Astrocyte (in vitro differentiated cells and primary cell): ENCODE results near the gene TOGARAM2. TPM values are rescaled to one million over a fixed set of nuclear protein-coding genes. Genes with fewer than 3 reads are reported as not detected.

Source experiments
- DNase-seq: peaks from one replicate; pipeline ENCODE4 v3.0.0-alpha.2; 2010; ENCODE audit warnings: low read depth
- FAIRE-seq: peaks from 2 replicates; lab custom pipeline; 2011; peaks lifted over from hg19 to GRCh38; lab: Jason Lieb, UNC
- H2AFZ ChIP-seq: 2 replicates; pipeline ENCODE4 v1.6.0; 2012; ENCODE audit warnings: low read depth, low read length, inconsistent platforms
- H3K27ac ChIP-seq: 2 replicates; pipeline ENCODE4 v1.5.1; 2011; ENCODE audit warnings: low read depth, low read length, inconsistent platforms
- H3K27me3 ChIP-seq: 2 replicates; pipeline ENCODE4 v1.6.0; 2011; ENCODE audit warnings: low read length, inconsistent platforms; ENCODE audit not compliant: insufficient read depth
- H3K36me3 ChIP-seq: 2 replicates; pipeline ENCODE4 v1.5.1; 2011; ENCODE audit warnings: low read length, inconsistent platforms; ENCODE audit not compliant: insufficient read depth
- H3K4me1 ChIP-seq: 2 replicates; pipeline ENCODE4 v1.5.1; 2011; ENCODE audit warnings: low read length, inconsistent platforms; ENCODE audit not compliant: insufficient read depth
- H3K4me2 ChIP-seq: 2 replicates; pipeline ENCODE4 v1.6.0; 2012; ENCODE audit warnings: low read length, inconsistent platforms
- H3K4me3 ChIP-seq: 2 replicates; pipeline ENCODE4 v1.5.1; 2011; ENCODE audit warnings: low read depth, mild to moderate bottlenecking, low read length, inconsistent platforms; ENCODE audit not compliant: insufficient read depth
- H3K79me2 ChIP-seq: 2 replicates; pipeline ENCODE4 v1.6.0; 2012; ENCODE audit warnings: mild to moderate bottlenecking, low read length, inconsistent platforms; ENCODE audit not compliant: insufficient read depth
- H3K9ac ChIP-seq: 2 replicates; pipeline ENCODE4 v1.6.0; 2012; ENCODE audit warnings: mild to moderate bottlenecking, low read length, inconsistent platforms
- H3K9me3 ChIP-seq: 2 replicates; pipeline ENCODE4 v1.5.1; 2012; ENCODE audit warnings: low read depth, mild to moderate bottlenecking, low read length, inconsistent platforms; ENCODE audit not compliant: insufficient read depth
- H4K20me1 ChIP-seq: 2 replicates; pipeline ENCODE4 v1.6.0; 2012; ENCODE audit warnings: low read length, inconsistent platforms; ENCODE audit not compliant: insufficient read depth
- H3K27ac Mint-ChIP-seq: one replicate; pipeline ENCODE4 v1.8.0; 2021; ENCODE audit warnings: mild to moderate bottlenecking, mixed read lengths; ENCODE audit not compliant: unreplicated experiment
- H3K27me3 Mint-ChIP-seq: one replicate; pipeline ENCODE4 v1.8.0; 2021; ENCODE audit warnings: low read depth, mixed read lengths; ENCODE audit not compliant: unreplicated experiment
- H3K36me3 Mint-ChIP-seq: one replicate; pipeline ENCODE4 v1.8.0; 2021; ENCODE audit warnings: low read depth, mixed read lengths; ENCODE audit not compliant: unreplicated experiment
- H3K4me1 Mint-ChIP-seq: one replicate; pipeline ENCODE4 v1.8.0; 2021; ENCODE audit warnings: low read depth, mixed read lengths; ENCODE audit not compliant: unreplicated experiment
- H3K4me3 Mint-ChIP-seq: one replicate; pipeline ENCODE4 v1.8.0; 2021; ENCODE audit warnings: mild to moderate bottlenecking, moderate library complexity, mixed read lengths; ENCODE audit not compliant: unreplicated experiment
- H3K9me3 Mint-ChIP-seq: one replicate; pipeline ENCODE4 v1.8.0; 2021; ENCODE audit warnings: mild to moderate bottlenecking, mixed read lengths; ENCODE audit not compliant: unreplicated experiment
- EZH2 ChIP-seq: IDR thresholded peaks from 2 replicates; pipeline ENCODE4 v1.6.1; 2012; ENCODE audit warnings: mild to moderate bottlenecking, low read length, inconsistent platforms; ENCODE audit not compliant: insufficient read depth
- total RNA-seq: library from RNA; stranded (reverse); gene quantifications from 2 replicates; pipeline ENCODE4 v1.2.1, GENCODE V29; 2021
- TF ChIP-seq, protein P1 (sequence below): IDR thresholded peaks from 2 replicates; pipeline ENCODE4 v1.5.1; 2011; ENCODE audit warnings: low read depth, mild to moderate bottlenecking, inconsistent platforms, low read length, moderate library complexity; ENCODE audit not compliant: insufficient read depth

The TOGARAM2 gene
- total RNA-seq, 1 donor from 2014 or later, result 0.73 TPM

- Histone ChIP-seq H3K4me3 (no peak overlapping the region), H3K4me1 (peaks cover 10% of the 10 kb centered on the region), H3K36me3 (no peaks in the 10 kb centered on the region), H2AFZ (no peak overlapping the region), H3K9ac (no peak overlapping the region), H4K20me1 (no peaks in the 10 kb centered on the region), H3K79me2 (no peaks in the 10 kb centered on the region), H3K4me2 (no peak overlapping the region), H3K9me3 (no peaks in the 10 kb centered on the region), H3K27me3 (no peaks in the 10 kb centered on the region), H3K27ac (no peak overlapping the region)
- no peak overlapping the region for H3K4me3 Mint-ChIP-seq
- H3K27me3 Mint-ChIP-seq, result peaks cover 35% of the 10 kb centered on the region
- H3K27ac Mint-ChIP-seq, result no peak overlapping the region
- H3K4me1 Mint-ChIP-seq, result peaks cover 12% of the 10 kb centered on the region
- H3K36me3 Mint-ChIP-seq, result peaks cover 3% of the 10 kb centered on the region
- DNase-seq, result no peak
- no peak for TF ChIP-seq EZH2
- TF ChIP-seq, protein P1, sequence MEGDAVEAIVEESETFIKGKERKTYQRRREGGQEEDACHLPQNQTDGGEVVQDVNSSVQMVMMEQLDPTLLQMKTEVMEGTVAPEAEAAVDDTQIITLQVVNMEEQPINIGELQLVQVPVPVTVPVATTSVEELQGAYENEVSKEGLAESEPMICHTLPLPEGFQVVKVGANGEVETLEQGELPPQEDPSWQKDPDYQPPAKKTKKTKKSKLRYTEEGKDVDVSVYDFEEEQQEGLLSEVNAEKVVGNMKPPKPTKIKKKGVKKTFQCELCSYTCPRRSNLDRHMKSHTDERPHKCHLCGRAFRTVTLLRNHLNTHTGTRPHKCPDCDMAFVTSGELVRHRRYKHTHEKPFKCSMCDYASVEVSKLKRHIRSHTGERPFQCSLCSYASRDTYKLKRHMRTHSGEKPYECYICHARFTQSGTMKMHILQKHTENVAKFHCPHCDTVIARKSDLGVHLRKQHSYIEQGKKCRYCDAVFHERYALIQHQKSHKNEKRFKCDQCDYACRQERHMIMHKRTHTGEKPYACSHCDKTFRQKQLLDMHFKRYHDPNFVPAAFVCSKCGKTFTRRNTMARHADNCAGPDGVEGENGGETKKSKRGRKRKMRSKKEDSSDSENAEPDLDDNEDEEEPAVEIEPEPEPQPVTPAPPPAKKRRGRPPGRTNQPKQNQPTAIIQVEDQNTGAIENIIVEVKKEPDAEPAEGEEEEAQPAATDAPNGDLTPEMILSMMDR, result no peak
- no peaks in the 10 kb centered on the region for H3K9me3 Mint-ChIP-seq
- FAIRE-seq, result no peak
These were observed 15.0 kb downstream of the TOGARAM2 start for GRCh38 chr2:28995765-28996750.

DNA sequence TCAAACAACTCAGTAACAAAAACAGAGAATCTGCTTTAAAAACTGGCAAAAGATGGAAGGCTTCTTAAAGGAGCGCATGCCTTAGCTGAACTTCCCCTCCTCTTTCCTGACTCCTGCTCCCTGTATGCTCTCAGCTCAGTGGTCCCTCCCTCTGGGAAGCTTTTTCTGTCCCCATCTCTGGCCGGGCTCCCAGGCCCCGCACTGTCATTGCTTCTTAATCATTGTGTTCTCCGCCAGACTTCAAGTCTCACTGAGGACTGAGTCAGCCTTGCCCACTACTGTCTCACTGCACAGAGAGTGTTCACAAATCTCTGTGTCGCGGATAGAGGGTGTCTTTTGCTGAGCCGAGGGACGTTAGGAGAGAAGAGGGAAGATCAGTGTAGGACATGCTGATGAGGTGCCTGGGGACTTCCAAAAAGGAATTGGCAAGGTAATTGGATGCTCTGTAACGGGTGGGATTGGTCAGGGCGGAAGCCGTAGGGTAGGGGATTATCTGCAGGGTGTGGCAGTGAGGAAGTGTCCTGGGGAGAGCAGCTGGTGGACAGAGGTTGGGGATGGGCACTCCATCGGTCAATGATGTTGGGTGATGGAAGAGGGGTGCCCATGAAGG is 16.2 kb downstream of the TOGARAM2 start:
- Histone ChIP-seq H3K4me3 (no peak overlapping the region), H3K4me1 (peaks cover 8% of the 10 kb centered on the region), H3K9me3 (no peaks in the 10 kb centered on the region), H4K20me1 (no peaks in the 10 kb centered on the region), H3K27ac (no peak overlapping the region), H2AFZ (peak overlapping the region; percentile 13), H3K79me2 (no peaks in the 10 kb centered on the region), H3K4me2 (peak overlapping the region; percentile 37), H3K9ac (no peak overlapping the region), H3K36me3 (no peaks in the 10 kb centered on the region), H3K27me3 (no peaks in the 10 kb centered on the region)
- Mint-ChIP-seq H3K27me3 (peaks cover 42% of the 10 kb centered on the region), H3K36me3 (peaks cover 3% of the 10 kb centered on the region), H3K4me3 (no peak overlapping the region), H3K27ac (no peak overlapping the region), H3K9me3 (no peaks in the 10 kb centered on the region), H3K4me1 (peaks cover 10% of the 10 kb centered on the region)
- FAIRE-seq (peak; percentile 23), DNase-seq (peak; percentile 41)
- TF ChIP-seq, protein P1, result no peak
- TF ChIP-seq EZH2, result no peak
